NCI-H1105 (cell line): ENCODE measurements around the gene TMCC2.
"Not testable (repeated sequence)": the region's sequence is repeated elsewhere in the genome, so short reads cannot be mapped to it uniquely, and the experiment has no call there.

Experiments used
- DNase-seq: peaks from one replicate; lab custom pipeline; 2025; lab: John Stamatoyannopoulos, UW

TMCC2 gene

GRCh38 chr1:205261946-205262691 lies 34.4 kb downstream of the TMCC2 start:
- no peak for DNase-seq

- DNase-seq, result no peak
These were observed 35.0 kb downstream of the TMCC2 start for GRCh38 chr1:205262731-205263171.

GRCh38 chr1:205263580-205264190 lies 35.9 kb downstream of the TMCC2 start:
- DNase-seq, result no peak

- no peak for DNase-seq
These were observed 39.0 kb downstream of the TMCC2 start for GRCh38 chr1:205266611-205267305.

GRCh38 chr1:205267306-205267902 lies 39.7 kb downstream of the TMCC2 start:
- no peak for DNase-seq

DNA sequence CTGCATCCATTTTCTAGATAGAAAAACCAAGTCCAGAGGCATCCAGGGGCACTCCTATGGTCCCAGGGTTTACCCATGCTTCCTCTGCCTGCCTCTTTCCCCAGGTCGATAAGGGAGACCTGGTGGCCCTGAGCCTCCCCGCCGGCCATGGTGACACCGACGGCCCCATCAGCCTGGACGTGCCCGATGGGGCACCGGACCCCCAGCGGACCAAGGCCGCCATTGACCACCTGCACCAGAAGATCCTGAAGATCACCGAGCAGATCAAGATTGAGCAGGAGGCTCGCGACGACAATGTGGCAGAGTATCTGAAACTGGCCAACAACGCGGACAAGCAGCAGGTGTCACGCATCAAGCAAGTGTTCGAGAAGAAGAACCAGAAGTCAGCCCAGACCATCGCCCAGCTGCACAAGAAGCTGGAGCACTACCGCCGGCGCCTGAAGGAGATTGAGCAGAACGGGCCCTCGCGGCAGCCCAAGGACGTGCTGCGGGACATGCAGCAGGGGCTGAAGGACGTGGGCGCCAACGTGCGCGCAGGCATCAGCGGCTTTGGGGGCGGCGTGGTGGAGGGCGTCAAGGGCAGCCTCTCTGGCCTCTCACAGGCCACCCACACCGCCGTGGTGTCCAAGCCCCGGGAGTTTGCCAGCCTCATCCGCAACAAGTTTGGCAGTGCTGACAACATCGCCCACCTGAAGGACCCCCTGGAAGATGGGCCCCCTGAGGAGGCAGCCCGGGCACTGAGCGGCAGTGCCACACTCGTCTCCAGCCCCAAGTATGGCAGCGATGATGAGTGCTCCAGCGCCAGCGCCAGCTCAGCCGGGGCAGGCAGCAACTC lies 41.3 kb downstream of the TMCC2 start:
- no peak for DNase-seq

DNA sequence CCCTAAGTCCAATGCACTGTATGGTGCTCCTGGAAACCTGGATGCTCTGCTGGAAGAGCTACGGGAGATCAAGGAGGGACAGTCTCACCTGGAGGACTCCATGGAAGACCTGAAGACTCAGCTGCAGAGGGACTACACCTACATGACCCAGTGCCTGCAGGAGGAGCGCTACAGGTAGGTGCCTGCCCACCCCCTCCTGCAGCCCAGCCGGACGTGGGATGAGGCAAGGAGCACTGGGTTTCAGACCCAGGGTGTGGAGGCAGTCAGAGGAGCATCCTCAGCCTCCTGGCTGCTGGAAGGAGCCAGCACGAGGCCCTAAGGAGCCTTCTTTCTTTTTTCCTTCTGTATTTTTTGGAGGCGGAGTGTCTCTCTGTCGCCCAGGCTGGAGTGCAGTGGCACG lies 42.0 kb downstream of the TMCC2 start:
- no peak for DNase-seq

DNA sequence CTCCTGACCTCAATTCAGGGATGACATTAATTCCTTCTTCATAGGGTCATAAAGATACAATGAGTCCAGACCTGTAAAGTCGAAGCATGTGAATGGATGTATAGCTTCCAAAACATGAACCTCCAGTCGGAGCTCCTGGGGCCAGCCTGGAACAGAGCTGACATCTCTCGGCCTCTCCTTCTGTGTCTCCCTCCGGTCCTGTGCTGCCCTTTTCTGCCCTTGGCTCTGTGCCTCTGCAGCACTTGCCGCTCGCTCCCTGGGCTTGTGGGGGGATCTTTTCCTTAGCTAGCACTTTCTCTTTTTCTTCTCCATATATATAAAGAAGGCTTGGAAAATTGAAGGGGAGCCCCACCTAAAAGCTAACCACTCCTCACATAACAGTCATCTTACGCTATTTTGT lies 42.5 kb downstream of the TMCC2 start:
- DNase-seq, result no peak

GRCh38 chr1:205270764-205271163 lies 43.0 kb downstream of the TMCC2 start:
- DNase-seq, result no peak

GRCh38 chr1:205271277-205271676 lies 43.5 kb downstream of the TMCC2 start:
- no peak for DNase-seq

DNA sequence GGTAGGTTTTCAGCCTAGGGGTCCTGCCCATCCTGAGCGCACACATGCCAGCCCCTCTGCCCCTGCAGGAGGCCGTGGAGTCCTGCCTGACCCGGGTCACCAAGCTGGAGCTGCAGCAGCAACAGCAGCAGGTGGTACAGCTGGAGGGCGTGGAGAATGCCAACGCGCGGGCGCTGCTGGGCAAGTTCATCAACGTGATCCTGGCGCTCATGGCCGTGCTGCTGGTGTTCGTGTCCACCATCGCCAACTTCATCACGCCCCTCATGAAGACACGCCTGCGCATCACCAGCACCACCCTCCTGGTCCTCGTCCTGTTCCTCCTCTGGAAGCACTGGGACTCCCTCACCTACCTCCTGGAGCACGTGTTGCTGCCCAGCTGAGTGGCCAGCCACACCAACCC lies 44.0 kb downstream of the TMCC2 start:
- DNase-seq, result no peak

DNA sequence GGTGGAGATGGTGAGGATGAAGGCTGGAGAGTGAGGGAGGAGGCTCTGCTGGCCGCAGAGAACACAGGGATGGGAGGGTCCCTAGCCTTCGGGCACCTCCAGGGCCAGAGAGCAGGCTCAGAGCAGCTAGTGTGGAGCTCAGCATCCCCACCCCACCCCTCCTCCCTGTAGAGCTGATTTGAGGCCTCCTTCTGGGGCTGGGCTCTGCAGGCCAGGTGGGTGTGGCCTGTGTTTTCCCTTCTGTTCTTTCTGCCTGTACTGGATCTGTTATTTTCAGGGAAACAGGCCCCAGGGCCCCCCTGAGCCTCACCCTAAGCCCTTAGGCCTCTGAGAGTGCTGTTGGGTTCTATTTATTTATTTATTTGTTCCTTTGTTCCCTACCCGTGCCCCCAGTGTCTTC lies 44.8 kb downstream of the TMCC2 start:
- DNase-seq, result no peak

DNA sequence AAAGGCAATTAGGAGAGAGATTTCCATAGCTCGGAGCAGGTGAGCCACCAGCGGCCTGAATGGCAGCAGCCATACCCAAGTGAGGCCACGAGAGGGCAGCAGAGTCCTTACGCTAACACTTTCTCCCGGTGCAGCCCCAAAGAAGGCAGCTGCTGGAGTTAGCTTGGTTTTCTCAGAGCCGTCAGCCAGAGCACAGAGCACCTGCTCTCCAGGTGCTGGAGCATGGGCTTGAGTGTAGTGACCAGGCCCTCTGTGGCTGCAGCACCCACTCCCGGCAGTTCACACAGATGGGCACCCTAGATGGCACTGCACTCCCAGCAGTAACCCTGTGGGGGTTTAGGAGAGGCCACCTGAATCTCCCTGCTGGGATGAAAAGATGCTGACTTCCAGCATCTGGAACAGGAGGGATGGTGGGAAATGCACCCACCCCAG lies 45.8 kb downstream of the TMCC2 start:
- DNase-seq, result peak; percentile 88

DNA sequence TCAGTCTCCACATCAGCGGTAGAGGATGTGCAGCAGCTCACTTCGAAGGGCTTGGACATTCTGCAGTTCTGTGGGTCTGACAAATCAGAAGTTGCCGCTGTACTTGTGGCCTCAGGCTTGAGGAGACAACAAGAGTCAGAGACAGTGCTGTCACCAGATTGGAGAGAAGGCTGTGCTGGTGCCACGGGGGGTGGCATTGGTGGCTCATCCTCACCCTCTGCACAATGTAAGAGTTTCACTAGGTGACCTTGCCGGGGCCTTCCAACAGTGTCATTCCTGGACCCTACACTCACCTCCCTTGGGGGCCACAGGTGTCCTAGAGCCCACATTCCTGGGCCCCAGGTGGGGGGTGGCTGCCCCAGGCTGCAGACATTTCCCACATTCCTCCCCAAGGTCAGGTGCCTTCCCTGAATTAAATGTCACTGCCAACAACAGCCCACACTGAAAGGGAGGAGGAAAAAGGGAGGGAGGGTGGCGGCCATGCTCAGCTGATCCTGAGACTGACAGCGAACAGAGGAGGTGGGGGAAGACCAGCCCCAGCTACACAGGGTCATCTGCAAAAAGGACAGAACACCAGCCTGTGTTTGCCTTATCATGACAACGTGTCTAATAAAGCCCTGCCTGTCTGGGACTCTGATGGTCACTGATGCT lies 46.4 kb downstream of the TMCC2 start:
- DNase-seq, result no peak

- peak; percentile 87 for DNase-seq
These were observed 47.4 kb downstream of the TMCC2 start for GRCh38 chr1:205275133-205275532.

- no peak for DNase-seq
These were observed 48.4 kb downstream of the TMCC2 start for GRCh38 chr1:205275916-205276688.

DNA sequence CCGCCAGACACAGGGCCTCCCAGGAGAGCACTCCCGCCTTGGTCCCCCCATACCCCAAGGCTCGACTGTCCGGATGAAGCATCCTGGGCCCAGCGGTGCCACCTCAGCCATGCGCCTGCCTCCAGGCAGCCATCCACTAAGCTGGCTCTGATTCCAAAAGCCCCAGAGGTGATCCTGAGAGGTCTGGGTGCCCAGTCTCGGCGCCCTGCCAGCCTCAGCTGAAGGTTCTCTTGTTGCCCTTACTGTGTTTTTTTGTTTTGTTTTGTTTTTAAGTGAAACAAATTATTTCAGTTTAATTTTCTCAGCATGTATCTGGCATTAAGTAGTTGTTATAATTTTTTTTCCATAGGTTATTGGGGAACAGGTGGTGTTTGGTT lies 48.9 kb downstream of the TMCC2 start:
- no peak for DNase-seq

GRCh38 chr1:205279986-205280385 lies 52.2 kb downstream of the TMCC2 start:
- DNase-seq, result no peak

DNA sequence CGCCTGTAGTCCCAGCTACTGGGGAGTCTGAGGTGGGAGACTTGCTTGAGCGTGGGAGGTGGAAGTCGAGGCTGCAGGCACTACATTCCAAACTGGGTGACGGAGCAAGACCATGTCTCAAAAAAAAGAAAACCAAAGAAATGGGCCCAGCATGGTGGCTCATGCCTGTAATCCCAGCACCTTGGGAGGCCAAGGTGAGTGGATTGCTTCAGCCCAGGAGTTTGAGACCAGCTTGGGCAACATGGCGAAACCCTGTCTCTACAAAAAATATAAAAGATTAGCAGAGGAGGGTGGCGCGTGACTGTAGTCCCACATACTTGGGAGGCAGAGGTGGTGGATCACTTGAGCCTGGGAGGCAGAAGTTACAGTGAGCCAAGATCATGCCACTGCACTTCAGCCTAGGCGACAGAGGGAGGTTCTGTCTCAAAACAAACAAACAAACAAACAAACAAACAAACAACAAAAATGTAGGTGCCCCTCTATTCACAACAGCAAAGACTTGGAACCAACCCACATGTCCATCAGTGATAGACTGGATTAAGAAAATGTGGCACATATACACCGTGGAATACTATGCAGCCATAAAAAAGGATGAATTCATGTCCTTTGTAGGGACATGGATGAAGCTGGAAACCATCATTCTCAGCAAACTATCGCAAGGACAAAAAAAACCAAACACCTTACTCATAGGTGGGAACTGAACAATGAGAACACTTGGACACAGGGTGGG lies 53.1 kb downstream of the TMCC2 start:
- DNase-seq, result not testable (repeated sequence)
